Measurements from ENCODE around the gene TMEM63A.

- TF ChIP-seq CTCF (IDR thresholded peaks at IDR 0.05 in 8 of 11, conservative IDR thresholded peaks at IDR 0.05 in 3 of 11) = peak in 3 of 11 experiments; percentile 16 to 50 (median 38)
- peak in 1 of 3 donors; percentile 50 for TF ChIP-seq POLR2A (IDR thresholded peaks at IDR 0.05)
Measured at GRCh38 chr1:225923692-225924555, 41.7 kb upstream of the TMEM63A start, which contains the start of gene PYCR2.

Data from spleen (tissue), 7 donors.